Stimulated activated CD8-positive, alpha-beta memory T cell treated with anti-CD3 and anti-CD28 coated beads, Interleukin-2, amount 100 ng/mL, for 1 hour (primary cell): ENCODE results near the gene VIPR1.
A peak's percentile ranks its signal among the peaks of the same experiment; 100 is the strongest.

Experiments used
- DNase-seq, 2 donors: peaks; one replicate each; pipeline ENCODE4 v3.0.0-alpha.2; 2020; ENCODE audit warnings: low read depth in 2 of 2

VIPR1 gene

GRCh38 chr3:42511736-42512135, 9.3 kb downstream of the VIPR1 start:
- no peak for DNase-seq

- no peak for DNase-seq
Observed at GRCh38 chr3:42513121-42513520, 10.7 kb downstream of the VIPR1 start.

- no peak for DNase-seq
Observed at GRCh38 chr3:42513521-42513920, 11.1 kb downstream of the VIPR1 start.

- no peak for DNase-seq
Observed at GRCh38 chr3:42514876-42515275, 12.4 kb downstream of the VIPR1 start.

- no peak for DNase-seq
Observed at GRCh38 chr3:42515391-42515916, 13.0 kb downstream of the VIPR1 start.

- DNase-seq, result no peak
Observed at GRCh38 chr3:42515976-42516375, 13.5 kb downstream of the VIPR1 start.

GRCh38 chr3:42516443-42516842, 14.0 kb downstream of the VIPR1 start:
- DNase-seq, result no peak

GRCh38 chr3:42517117-42517516, 14.7 kb downstream of the VIPR1 start:
- DNase-seq, result no peak

- no peak for DNase-seq
Observed at GRCh38 chr3:42518800-42519567, 16.5 kb downstream of the VIPR1 start.

GRCh38 chr3:42519568-42519962, 17.1 kb downstream of the VIPR1 start:
- DNase-seq, result no peak

- no peak for DNase-seq
Observed at GRCh38 chr3:42520336-42520735, 17.9 kb downstream of the VIPR1 start.

- DNase-seq, result no peak
Observed at GRCh38 chr3:42520906-42521305, 18.5 kb downstream of the VIPR1 start.

GRCh38 chr3:42524751-42525150, 22.3 kb downstream of the VIPR1 start:
- DNase-seq, result no peak

GRCh38 chr3:42525212-42525611, 22.8 kb downstream of the VIPR1 start:
- DNase-seq, result no peak

GRCh38 chr3:42525736-42526345, 23.4 kb downstream of the VIPR1 start:
- DNase-seq, result no peak

GRCh38 chr3:42526616-42527367, 24.3 kb downstream of the VIPR1 start:
- peak in 1 of 2 donors; percentile 16 for DNase-seq

- DNase-seq, result no peak
Observed at GRCh38 chr3:42527368-42527917, 25.0 kb downstream of the VIPR1 start.

GRCh38 chr3:42529468-42529867, 27.0 kb downstream of the VIPR1 start:
- DNase-seq, result no peak

GRCh38 chr3:42530073-42530472, 27.6 kb downstream of the VIPR1 start:
- DNase-seq, result no peak

GRCh38 chr3:42531470-42531869, 29.0 kb downstream of the VIPR1 start:
- no peak for DNase-seq

GRCh38 chr3:42532229-42532628, 29.8 kb downstream of the VIPR1 start:
- no peak for DNase-seq
